ENCODE measurements around the gene LUC7L3. TPM values are rescaled to one million over a fixed set of nuclear protein-coding genes. Genes with fewer than 3 reads are reported as not detected.
A peak's percentile ranks its signal among the peaks of the same experiment; 100 is the strongest.

The LUC7L3 gene
- total RNA-seq (2016; rRNA removed; fragmentation: Illumina TruSeq; extraction: Trizol) (60.2 and 108 TPM in 2 replicates), polyA plus RNA-seq (2011; rRNA removed) (95.9 and 120 TPM in 2 replicates), polyA minus RNA-seq (2011; rRNA and poly(A)+ RNA removed; ENCODE audit: low replicate concordance) (33.0 and 52.4 TPM in 2 replicates), Bru-seq, nascent RNA (percentile 98 among the genes with signal in this experiment), BruChase-seq, experiment 1, labeled RNA remaining after a 6-hour chase (percentile 98 among the genes with signal in this experiment), BruChase-seq, experiment 2, labeled RNA remaining after a 2-hour chase (percentile 99 among the genes with signal in this experiment)
- 18.8 and 26.1 TPM in 2 replicates for total RNA-seq (2016; cell fraction: cytosol; rRNA removed; fragmentation: Illumina TruSeq; extraction: Trizol; ENCODE audit: low read depth)
- total RNA-seq (2016; cell fraction: insoluble cytoplasmic fraction; rRNA removed; fragmentation: Illumina TruSeq; extraction: Trizol): 62.5 and 109 TPM in 2 replicates
- 14.5 and 18.9 TPM in 2 replicates for total RNA-seq (2016; cell fraction: membrane; rRNA removed; fragmentation: Illumina TruSeq; extraction: Trizol)
- 195 TPM in 2 replicates for total RNA-seq (2016; cell fraction: nucleus; rRNA removed; fragmentation: Illumina TruSeq; extraction: Trizol)
- 30.0 and 34.7 TPM in 2 replicates for polyA plus RNA-seq (2011; cell fraction: cytosol; rRNA removed)
- 415 and 478 TPM in 2 replicates for polyA plus RNA-seq (2011; cell fraction: nucleus; rRNA removed)
- 194 and 235 TPM in 2 replicates for polyA plus RNA-seq (2012)
- polyA plus RNA-seq (2016; cell fraction: cytosol; fragmentation: Illumina TruSeq; extraction: Trizol; ENCODE audit: low read depth): 7.1 and 8.6 TPM in 2 replicates
- 136 and 147 TPM in 2 replicates for polyA plus RNA-seq (2016; cell fraction: insoluble cytoplasmic fraction; fragmentation: Illumina TruSeq; extraction: Trizol; ENCODE audit: low read depth)
- polyA plus RNA-seq (2016; cell fraction: membrane; fragmentation: Illumina TruSeq; extraction: Trizol; ENCODE audit: low read depth): 13.0 and 18.1 TPM in 2 replicates
- polyA plus RNA-seq (2016; cell fraction: nucleus; fragmentation: Illumina TruSeq; extraction: Trizol; ENCODE audit: insufficient read depth, low read depth): 530 TPM in 2 replicates
- polyA minus RNA-seq (2011; cell fraction: cytosol; rRNA and poly(A)+ RNA removed): 14.1 and 14.4 TPM in 2 replicates
- polyA minus RNA-seq (2011; cell fraction: nucleus; rRNA and poly(A)+ RNA removed): 321 and 363 TPM in 2 replicates
- long read RNA-seq, experiment 1, transcript LUC7L3-201 (11 exons, 1,972 nt): major isoform, 9 of 56 reads
- long read RNA-seq, experiment 1, partial matches to known transcripts: 39 of 56 reads
- long read RNA-seq, experiment 1, other reads (novel, unspliced or antisense): 4 of 56 reads
- long read RNA-seq, experiment 2, partial matches to known transcripts: 18 of 33 reads
- long read RNA-seq, experiment 2, other reads (novel, unspliced or antisense): 11 of 33 reads

- Histone ChIP-seq H2AFZ (ENCODE audit: low read length) (peak within 1 kb of the TSS; percentile 84), H3K9ac (ENCODE audit: insufficient read depth, low read depth, low read length) (peak within 1 kb of the TSS; percentile 97), H3K4me3 (replicated peaks in 1 of 3; ENCODE audit: insufficient read depth in 1 of 3, low read depth in 2 of 3, low read length in 3 of 3) (peak within 1 kb of the TSS; percentile 82 to 96 (median 94)), H3K79me2 (ENCODE audit: insufficient read depth, low read length) (peaks cover 49% of the 10 kb centered on the region), H4K20me1 (ENCODE audit: insufficient read depth, low read length) (peaks cover 47% of the 10 kb centered on the region), H3K4me2 (ENCODE audit: low read depth, low read length) (peak within 1 kb of the TSS; percentile 95), H3K36me3 (replicated peaks in 1 of 2; ENCODE audit: control insufficient read depth in 1 of 2, insufficient read depth in 2 of 2, low read length in 2 of 2) (no peaks in the 10 kb centered on the region; a peak in 1 of 5 replicates), H3K9me3 (ENCODE audit: low read length) (no peaks in the 10 kb centered on the region), H3K4me1 (ENCODE audit: insufficient read depth, low read length) (peaks cover 66% of the 10 kb centered on the region), H3K27ac (ENCODE audit: extremely low read length, insufficient read depth, low read length) (peak within 1 kb of the TSS; percentile 95), H3K27me3 (ENCODE audit: control insufficient read depth in 1 of 2, insufficient read depth in 2 of 2, low read length in 2 of 2) (no peaks in the 10 kb centered on the region)
- ChIA-PET CTCF (ENCODE audit: low intra/inter-chr PET ratio, low total read pairs) (no interaction called here), POLR2A (interaction anchor here (0.6 to 4.2 kb wide), 47 partner anchors 8 to 509 kb away, joined by 3 to 54 read pairs (median 4); partner anchors contain the start of genes ANKRD40, CACNA1G and TOB1)
- in situ Hi-C loops (cut with HindIII; ENCODE audit: extremely low pct_ligation_motif_present, low pct_unique_long_range_greater_than_20kb): no loop called here
- intact Hi-C loops (cut with micrococcal nuclease; ENCODE audit: unreplicated experiment): no loop called here
- DNase-seq (ENCODE audit: low spot score) (peak; percentile 92), ATAC-seq (peak; percentile 88), FAIRE-seq (peak; percentile 30)
- WGBS (ENCODE audit: low lambda C conversion rate): 2% methylated on average over 31 of the region's 76 CpGs
- BruUV-seq (replicated peaks): TSS peak; percentile 99
- TF ChIP-seq ZNF746 (CRISPR knock-in tag; IDR thresholded peaks at IDR 0.05): no peak
- TF ChIP-seq TEF (CRISPR knock-in tag; IDR thresholded peaks at IDR 0.05): peak; percentile 10; the same call in 1 of the 2 replicates
- peak; percentile 85; the same call in 1 of the 2 replicates for TF ChIP-seq ZNF768 (CRISPR knock-in tag; IDR thresholded peaks at IDR 0.05)
- TF ChIP-seq ELK4 (CRISPR knock-in tag; IDR thresholded peaks at IDR 0.05; ENCODE audit: borderline replicate concordance): no peak
- peak; percentile 83; the same call in 1 of the 2 replicates for TF ChIP-seq ZSCAN9 (CRISPR knock-in tag; IDR thresholded peaks at IDR 0.05; ENCODE audit: borderline replicate concordance)
- TF ChIP-seq HES4 (CRISPR knock-in tag; IDR thresholded peaks at IDR 0.05; ENCODE audit: borderline replicate concordance): peak; percentile 76
- peak; percentile 92 for TF ChIP-seq ZNF800 (CRISPR knock-in tag; IDR thresholded peaks at IDR 0.05)
- no peak; the same call in 1 of the 2 replicates for TF ChIP-seq ZNF576 (CRISPR knock-in tag; IDR thresholded peaks at IDR 0.05)
- peak in 1 of 2 experiments; percentile 99; a peak in 2 of 4 replicates for TF ChIP-seq KLF16 (CRISPR knock-in tag; IDR thresholded peaks at IDR 0.05)
- TF ChIP-seq JUND (CRISPR knock-in tag; IDR thresholded peaks at IDR 0.05): peak; percentile 36; the same call in 1 of the 2 replicates
- TF ChIP-seq CBX1 (IDR thresholded peaks at IDR 0.05; ENCODE audit: low read depth): peak; percentile 21
- TF ChIP-seq PHB2 (IDR thresholded peaks at IDR 0.05; ENCODE audit: partially characterized antibody): no peak
- peak; percentile 86 for TF ChIP-seq ERF (CRISPR knock-in tag; IDR thresholded peaks at IDR 0.05)
- no peak; the same call in 1 of the 2 replicates for TF ChIP-seq ESRRA (CRISPR knock-in tag; IDR thresholded peaks at IDR 0.05; ENCODE audit: low read depth)
Measured at GRCh38 chr17:50719144-50719923, at the start of gene LUC7L3. Gene LUC7L3, plus strand, starts transcription at chr17:50719603. Its CDS starts 130 bp downstream, at chr17:50719733.
